H9 (cell line): Measurements from ENCODE around the gene OPN4. TPM values are rescaled to one million over a fixed set of nuclear protein-coding genes. Genes with fewer than 3 reads are reported as not detected.

Experiments used
- DNase-seq: peaks from one replicate; pipeline ENCODE4 v3.0.0-alpha.2; 2017
- H2AFZ ChIP-seq: one replicate; pipeline ENCODE4 v1.6.1; 2013; ENCODE audit warnings: mild to moderate bottlenecking, low read length, control low read depth, moderate library complexity
- H2AK5ac ChIP-seq: 2 replicates; pipeline ENCODE4 v1.6.1; 2013; ENCODE audit warnings: low read length, control low read depth, mixed read lengths; ENCODE audit not compliant: insufficient read length
- H2BK120ac ChIP-seq: one replicate; pipeline ENCODE4 v1.6.1; 2013; ENCODE audit warnings: low read depth, mild to moderate bottlenecking, low read length, control low read depth, inconsistent platforms; ENCODE audit not compliant: poor library complexity, severe bottlenecking
- H2BK12ac ChIP-seq: 2 replicates; pipeline ENCODE4 v1.6.1; 2013; ENCODE audit warnings: low read length, control low read depth, mixed read lengths, low read depth; ENCODE audit not compliant: insufficient read length
- H2BK15ac ChIP-seq: 2 replicates; pipeline ENCODE4 v1.6.1; 2013; ENCODE audit warnings: low read depth, low read length, control low read depth
- H2BK20ac ChIP-seq: one replicate; pipeline ENCODE4 v1.6.1; 2013; ENCODE audit warnings: low read depth, mild to moderate bottlenecking, low read length, control low read depth, inconsistent platforms; ENCODE audit not compliant: poor library complexity, severe bottlenecking
- H2BK5ac ChIP-seq: 2 replicates; pipeline ENCODE4 v1.6.1; 2013; ENCODE audit warnings: low read length, control low read depth, mixed read lengths; ENCODE audit not compliant: insufficient read length
- H3K14ac ChIP-seq: 2 replicates; pipeline ENCODE4 v1.6.1; 2013; ENCODE audit warnings: low read length, control low read depth; ENCODE audit not compliant: insufficient read depth
- H3K18ac ChIP-seq: 2 replicates; pipeline ENCODE4 v1.6.1; 2013; ENCODE audit warnings: low read depth, mild to moderate bottlenecking, mixed read lengths, low read length, control low read depth; ENCODE audit not compliant: insufficient read length
- H3K23ac ChIP-seq: 2 replicates; pipeline ENCODE4 v1.6.1; 2013; ENCODE audit warnings: low read length, control low read depth, mixed read lengths, low read depth; ENCODE audit not compliant: insufficient read length
- H3K23me2 ChIP-seq: 2 replicates; pipeline ENCODE4 v1.6.1; 2013; ENCODE audit warnings: low read depth, mild to moderate bottlenecking, mixed read lengths, low read length, control low read depth; ENCODE audit not compliant: insufficient read length, poor library complexity, severe bottlenecking
- H3K27ac ChIP-seq: 2 replicates; pipeline ENCODE4 v1.5.1; 2013; ENCODE audit warnings: low read length, control low read depth, mixed read lengths, low read depth; ENCODE audit not compliant: insufficient read length
- H3K27me3 ChIP-seq: 2 replicates; pipeline ENCODE4 v1.6.1; 2013; ENCODE audit warnings: low read length, control low read depth, inconsistent platforms; ENCODE audit not compliant: insufficient read depth
- H3K4ac ChIP-seq: 2 replicates; pipeline ENCODE4 v1.6.1; 2013; ENCODE audit warnings: low read depth, mild to moderate bottlenecking, control low read depth, inconsistent platforms, low read length, moderate library complexity
- H3K4me1 ChIP-seq: 2 replicates; pipeline ENCODE4 v1.6.1; 2013; ENCODE audit warnings: low read length, control low read depth, inconsistent platforms; ENCODE audit not compliant: insufficient read depth
- H3K4me2 ChIP-seq: 2 replicates; pipeline ENCODE4 v1.6.1; 2013; ENCODE audit warnings: low read length, control low read depth, mixed read lengths; ENCODE audit not compliant: insufficient read length, insufficient read depth
- H3K56ac ChIP-seq: 2 replicates; pipeline ENCODE4 v1.6.1; 2013; ENCODE audit warnings: low read depth, mild to moderate bottlenecking, mixed read lengths, low read length, control low read depth; ENCODE audit not compliant: insufficient read length
- H3K79me1 ChIP-seq: 2 replicates; pipeline ENCODE4 v1.6.1; 2013; ENCODE audit warnings: low read depth, mild to moderate bottlenecking, moderate library complexity, low read length, control low read depth, inconsistent platforms; ENCODE audit not compliant: insufficient read depth, poor library complexity, severe bottlenecking
- H3K79me2 ChIP-seq: 2 replicates; pipeline ENCODE4 v1.6.1; 2013; ENCODE audit warnings: low read length, control low read depth, inconsistent platforms; ENCODE audit not compliant: insufficient read depth
- H3K9ac ChIP-seq: 2 replicates; pipeline ENCODE4 v1.6.1; 2013; ENCODE audit warnings: low read length, control low read depth, mixed read lengths; ENCODE audit not compliant: insufficient read length; ENCODE audit errors: extremely low read depth
- H3K9me3 ChIP-seq: one replicate; pipeline ENCODE4 v1.6.1; 2013; ENCODE audit warnings: low read depth, low read length, inconsistent platforms; ENCODE audit not compliant: control insufficient read depth
- H3T11ph ChIP-seq: one replicate; pipeline ENCODE4 v1.6.1; 2013; ENCODE audit warnings: mild to moderate bottlenecking, low read length, control low read depth, inconsistent platforms
- H4K20me1 ChIP-seq: one replicate; pipeline ENCODE4 v1.6.1; 2013; ENCODE audit not compliant: control insufficient read depth, insufficient read length, insufficient read depth
- H4K5ac ChIP-seq: 2 replicates; pipeline ENCODE4 v1.6.1; 2013; ENCODE audit warnings: low read depth, mild to moderate bottlenecking, mixed read lengths, low read length, control low read depth; ENCODE audit not compliant: insufficient read length
- H4K8ac ChIP-seq: replicated peaks from 2 replicates; pipeline ENCODE4 v1.6.1; 2013; ENCODE audit warnings: low read length, control low read depth, mixed read lengths, low read depth; ENCODE audit not compliant: insufficient read length
- H4K91ac ChIP-seq: 2 replicates; pipeline ENCODE4 v1.6.1; 2013; ENCODE audit warnings: low read depth, mild to moderate bottlenecking, moderate library complexity, mixed read lengths, low read length, control low read depth; ENCODE audit not compliant: insufficient read length
- H3K27ac Mint-ChIP-seq, 3 experiments: 2 replicates in 2 of 3; 3 replicates in 1 of 3; pipeline ENCODE4 v1.8.0; 2020 to 2021; ENCODE audit warnings: mixed read lengths in 3 of 3, mild to moderate bottlenecking in 1 of 3, moderate library complexity in 1 of 3
- H3K27me3 Mint-ChIP-seq: 2 replicates; pipeline ENCODE4 v1.8.0; 2021; ENCODE audit warnings: low read depth, mild to moderate bottlenecking, moderate library complexity, mixed read lengths
- H3K36me3 Mint-ChIP-seq, 3 experiments: 2 replicates in 2 of 3; 3 replicates in 1 of 3; pipeline ENCODE4 v1.8.0; 2020 to 2021; ENCODE audit warnings: low read depth in 3 of 3, mixed read lengths in 3 of 3; ENCODE audit not compliant: insufficient read depth in 1 of 3
- H3K4me1 Mint-ChIP-seq, 2 experiments: 2 replicates each; pipeline ENCODE4 v1.8.0; 2020; ENCODE audit warnings: mixed read lengths in 2 of 2
- H3K4me3 Mint-ChIP-seq, 2 experiments: 2 replicates in 1 of 2; 3 replicates in 1 of 2; pipeline ENCODE4 v1.8.0; 2020 to 2021; ENCODE audit warnings: mild to moderate bottlenecking in 2 of 2, mixed read lengths in 2 of 2, moderate library complexity in 1 of 2
- H3K9me3 Mint-ChIP-seq, 2 experiments: 2 replicates in 1 of 2; 3 replicates in 1 of 2; pipeline ENCODE4 v1.8.0; 2020; ENCODE audit warnings: mild to moderate bottlenecking in 2 of 2, mixed read lengths in 2 of 2, moderate library complexity in 1 of 2
- WGBS: extraction: QIAGEN DNeasy Blood & Tissue Kit; methylation state at CpG from one replicate; pipeline ENCODE4 v1.1.7; 2013; ENCODE audit warnings: missing lambda C conversion rate, low lambda C conversion rate, mixed read lengths; ENCODE audit not compliant: insufficient read length; ENCODE audit errors: extremely low coverage; 5-methylcytosine and 5-hydroxymethylcytosine counted together
- total RNA-seq: library from RNA; stranded (reverse); gene quantifications from 2 replicates; pipeline ENCODE4 v1.2.1, GENCODE V29; 2021
- TF ChIP-seq, protein P1 (sequence below): fragments of 200-600 bp; sonication (generic); conservative IDR thresholded peaks from 3 replicates; pipeline ENCODE4 v1.8.0; 2021; ENCODE audit warnings: antibody characterized with exemption, mild to moderate bottlenecking

OPN4 gene
- total RNA-seq, 1 experiment from 2014 or later, result not detected

DNA sequence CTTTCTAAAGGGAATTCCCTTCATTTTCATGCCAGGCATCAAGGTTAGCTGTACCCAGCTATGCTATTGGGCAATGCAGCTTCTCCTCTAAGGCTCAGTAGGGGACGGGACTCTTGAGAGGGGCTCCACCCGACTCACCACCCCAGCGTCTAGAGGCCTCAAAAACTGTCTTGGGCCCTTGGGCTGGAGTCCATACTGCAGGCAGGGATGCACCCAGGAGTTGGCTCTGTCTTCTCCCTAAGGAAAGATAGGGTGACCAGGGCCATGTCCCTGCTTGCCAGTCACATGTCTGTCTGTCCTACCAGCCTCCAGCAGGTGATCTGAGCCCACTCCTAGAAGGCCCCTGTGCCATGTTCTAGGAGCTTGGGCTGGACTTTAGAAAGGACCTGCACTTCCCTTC lies 1.2 kb downstream of the OPN4 start:
- Histone ChIP-seq H3K4ac (no peak overlapping the region), H3K4me1 (no peaks in the 10 kb centered on the region), H4K5ac (no peak overlapping the region), H3K23ac (no peak overlapping the region), H3K27ac (no peak overlapping the region), H3K9ac (no peak overlapping the region), H2AFZ (no peak overlapping the region), H3K79me1 (no peaks in the 10 kb centered on the region), H2BK12ac (no peak overlapping the region), H4K20me1 (no peaks in the 10 kb centered on the region), H4K91ac (no peak overlapping the region), H4K8ac (no peak overlapping the region), H3K23me2 (no peaks in the 10 kb centered on the region), H2BK15ac (no peak overlapping the region), H3K79me2 (no peaks in the 10 kb centered on the region), H3K4me2 (no peak overlapping the region), H2BK120ac (no peak overlapping the region), H2BK20ac (no peak overlapping the region), H3K56ac (no peak overlapping the region), H3K18ac (no peak overlapping the region), H2BK5ac (no peak overlapping the region), H3K9me3 (no peaks in the 10 kb centered on the region), H3K14ac (no peak overlapping the region), H3T11ph (no peak overlapping the region), H3K27me3 (no peaks in the 10 kb centered on the region), H2AK5ac (no peak overlapping the region)
- H3K27me3 Mint-ChIP-seq, result no peaks in the 10 kb centered on the region; the same call in 1 of the 2 replicates
- DNase-seq, result no peak
- no peaks in the 10 kb centered on the region for H3K9me3 Mint-ChIP-seq
- H3K27ac Mint-ChIP-seq, result no peak overlapping the region
- peaks cover 11 to 12% of the 10 kb centered on the region in 2 experiments for H3K4me1 Mint-ChIP-seq
- no CpG with 5 or more reads among the region's 3 CpGs for WGBS
- no peak overlapping the region for H3K4me3 Mint-ChIP-seq
- no peaks in the 10 kb centered on the region for H3K36me3 Mint-ChIP-seq
- TF ChIP-seq, protein P1, sequence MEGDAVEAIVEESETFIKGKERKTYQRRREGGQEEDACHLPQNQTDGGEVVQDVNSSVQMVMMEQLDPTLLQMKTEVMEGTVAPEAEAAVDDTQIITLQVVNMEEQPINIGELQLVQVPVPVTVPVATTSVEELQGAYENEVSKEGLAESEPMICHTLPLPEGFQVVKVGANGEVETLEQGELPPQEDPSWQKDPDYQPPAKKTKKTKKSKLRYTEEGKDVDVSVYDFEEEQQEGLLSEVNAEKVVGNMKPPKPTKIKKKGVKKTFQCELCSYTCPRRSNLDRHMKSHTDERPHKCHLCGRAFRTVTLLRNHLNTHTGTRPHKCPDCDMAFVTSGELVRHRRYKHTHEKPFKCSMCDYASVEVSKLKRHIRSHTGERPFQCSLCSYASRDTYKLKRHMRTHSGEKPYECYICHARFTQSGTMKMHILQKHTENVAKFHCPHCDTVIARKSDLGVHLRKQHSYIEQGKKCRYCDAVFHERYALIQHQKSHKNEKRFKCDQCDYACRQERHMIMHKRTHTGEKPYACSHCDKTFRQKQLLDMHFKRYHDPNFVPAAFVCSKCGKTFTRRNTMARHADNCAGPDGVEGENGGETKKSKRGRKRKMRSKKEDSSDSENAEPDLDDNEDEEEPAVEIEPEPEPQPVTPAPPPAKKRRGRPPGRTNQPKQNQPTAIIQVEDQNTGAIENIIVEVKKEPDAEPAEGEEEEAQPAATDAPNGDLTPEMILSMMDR, result no peak
